Measurements from ENCODE around the gene ITK. TPM values are rescaled to one million over a fixed set of nuclear protein-coding genes. Genes with fewer than 3 reads are reported as not detected.

ITK gene
- total and polyA plus RNA-seq, 2 experiments from 2014 or later, result 0.08 TPM; not detected in 1

DNA sequence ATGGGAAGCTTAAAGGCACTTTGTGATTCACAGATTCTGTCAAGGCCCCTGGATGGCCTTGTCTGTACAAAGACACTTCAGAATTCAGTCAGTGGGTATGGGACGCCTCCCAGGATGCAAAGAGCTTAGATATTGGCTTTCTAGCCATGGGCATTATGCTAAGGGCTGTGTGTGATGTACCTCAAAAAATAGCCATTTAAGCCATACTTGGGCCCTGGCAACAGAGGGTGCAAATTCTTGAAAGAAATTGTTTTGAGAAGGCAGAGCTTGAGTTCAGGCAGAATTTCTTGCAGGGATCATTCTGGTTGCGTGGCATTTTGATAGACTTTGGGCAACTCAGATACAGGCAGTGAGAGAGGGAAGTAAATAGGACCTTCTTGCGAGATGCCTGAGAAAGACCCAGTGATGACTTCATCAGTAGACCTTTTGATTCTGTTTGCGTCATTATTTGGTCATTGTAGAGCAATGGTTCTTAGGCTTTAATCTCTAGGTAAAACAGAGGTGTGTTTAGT is 89.2 kb downstream of the ITK start:
- no peaks in the 10 kb centered on the region for H3K36me3 ChIP-seq (ENCODE audit: insufficient read depth)
- H3K9me2 ChIP-seq (ENCODE audit: insufficient read depth), result no peaks in the 10 kb centered on the region
- no peaks in the 10 kb centered on the region for H3K36me3 Mint-ChIP-seq (ENCODE audit: low read depth)
- H3K4me3 Mint-ChIP-seq, result no peak overlapping the region
- peak overlapping the region; percentile 53 for H3K27ac Mint-ChIP-seq
- H3K27ac ChIP-seq (ENCODE audit: low read depth), result no peak overlapping the region
- no peaks in the 10 kb centered on the region for H3F3A ChIP-seq (replicated peaks; ENCODE audit: low read depth)
- ATAC-seq (no peak), DNase-seq (ENCODE audit: low spot score) (no peak)
- H3K4me1 ChIP-seq (ENCODE audit: insufficient read depth), result peaks cover 33% of the 10 kb centered on the region
- H3K9me3 Mint-ChIP-seq, result no peaks in the 10 kb centered on the region
- peak overlapping the region; percentile 87 for H3K4me2 ChIP-seq
- H2AFZ ChIP-seq, result no peak overlapping the region
- H3K4me1 Mint-ChIP-seq, result peaks cover 39% of the 10 kb centered on the region
- H3K27me3 Mint-ChIP-seq (ENCODE audit: insufficient read depth, low read depth, poor library complexity), result peaks cover 12% of the 10 kb centered on the region
- peaks cover 6% of the 10 kb centered on the region for H4K20me1 ChIP-seq (replicated peaks; ENCODE audit: insufficient read depth)
- TF ChIP-seq STAT1 (IDR thresholded peaks at IDR 0.05; ENCODE audit: unreplicated experiment) (no peak), CTCF (conservative IDR thresholded peaks at IDR 0.05; ENCODE audit: low read depth in 2 of 2) (no peak), NANOG (IDR thresholded peaks at IDR 0.05; ENCODE audit: borderline replicate concordance) (no peak), ZNF331 (CRISPR knock-in tag; IDR thresholded peaks at IDR 0.05; ENCODE audit: low read depth) (no peak), ZNF114 (CRISPR knock-in tag; IDR thresholded peaks at IDR 0.05) (no peak), EZH2 (IDR thresholded peaks at IDR 0.05; ENCODE audit: low read depth, unreplicated experiment) (no peak), JUNB (IDR thresholded peaks at IDR 0.05; ENCODE audit: unreplicated experiment) (no peak), POLR2AphosphoS5 (IDR thresholded peaks at IDR 0.05; ENCODE audit: low read depth) (no peak), EZH2phosphoT487 (IDR thresholded peaks at IDR 0.05; ENCODE audit: unreplicated experiment) (no peak), CREB1 (CRISPR knock-in tag; IDR thresholded peaks at IDR 0.05; ENCODE audit: low read depth) (no peak)
- TF ChIP-seq, protein P1, sequence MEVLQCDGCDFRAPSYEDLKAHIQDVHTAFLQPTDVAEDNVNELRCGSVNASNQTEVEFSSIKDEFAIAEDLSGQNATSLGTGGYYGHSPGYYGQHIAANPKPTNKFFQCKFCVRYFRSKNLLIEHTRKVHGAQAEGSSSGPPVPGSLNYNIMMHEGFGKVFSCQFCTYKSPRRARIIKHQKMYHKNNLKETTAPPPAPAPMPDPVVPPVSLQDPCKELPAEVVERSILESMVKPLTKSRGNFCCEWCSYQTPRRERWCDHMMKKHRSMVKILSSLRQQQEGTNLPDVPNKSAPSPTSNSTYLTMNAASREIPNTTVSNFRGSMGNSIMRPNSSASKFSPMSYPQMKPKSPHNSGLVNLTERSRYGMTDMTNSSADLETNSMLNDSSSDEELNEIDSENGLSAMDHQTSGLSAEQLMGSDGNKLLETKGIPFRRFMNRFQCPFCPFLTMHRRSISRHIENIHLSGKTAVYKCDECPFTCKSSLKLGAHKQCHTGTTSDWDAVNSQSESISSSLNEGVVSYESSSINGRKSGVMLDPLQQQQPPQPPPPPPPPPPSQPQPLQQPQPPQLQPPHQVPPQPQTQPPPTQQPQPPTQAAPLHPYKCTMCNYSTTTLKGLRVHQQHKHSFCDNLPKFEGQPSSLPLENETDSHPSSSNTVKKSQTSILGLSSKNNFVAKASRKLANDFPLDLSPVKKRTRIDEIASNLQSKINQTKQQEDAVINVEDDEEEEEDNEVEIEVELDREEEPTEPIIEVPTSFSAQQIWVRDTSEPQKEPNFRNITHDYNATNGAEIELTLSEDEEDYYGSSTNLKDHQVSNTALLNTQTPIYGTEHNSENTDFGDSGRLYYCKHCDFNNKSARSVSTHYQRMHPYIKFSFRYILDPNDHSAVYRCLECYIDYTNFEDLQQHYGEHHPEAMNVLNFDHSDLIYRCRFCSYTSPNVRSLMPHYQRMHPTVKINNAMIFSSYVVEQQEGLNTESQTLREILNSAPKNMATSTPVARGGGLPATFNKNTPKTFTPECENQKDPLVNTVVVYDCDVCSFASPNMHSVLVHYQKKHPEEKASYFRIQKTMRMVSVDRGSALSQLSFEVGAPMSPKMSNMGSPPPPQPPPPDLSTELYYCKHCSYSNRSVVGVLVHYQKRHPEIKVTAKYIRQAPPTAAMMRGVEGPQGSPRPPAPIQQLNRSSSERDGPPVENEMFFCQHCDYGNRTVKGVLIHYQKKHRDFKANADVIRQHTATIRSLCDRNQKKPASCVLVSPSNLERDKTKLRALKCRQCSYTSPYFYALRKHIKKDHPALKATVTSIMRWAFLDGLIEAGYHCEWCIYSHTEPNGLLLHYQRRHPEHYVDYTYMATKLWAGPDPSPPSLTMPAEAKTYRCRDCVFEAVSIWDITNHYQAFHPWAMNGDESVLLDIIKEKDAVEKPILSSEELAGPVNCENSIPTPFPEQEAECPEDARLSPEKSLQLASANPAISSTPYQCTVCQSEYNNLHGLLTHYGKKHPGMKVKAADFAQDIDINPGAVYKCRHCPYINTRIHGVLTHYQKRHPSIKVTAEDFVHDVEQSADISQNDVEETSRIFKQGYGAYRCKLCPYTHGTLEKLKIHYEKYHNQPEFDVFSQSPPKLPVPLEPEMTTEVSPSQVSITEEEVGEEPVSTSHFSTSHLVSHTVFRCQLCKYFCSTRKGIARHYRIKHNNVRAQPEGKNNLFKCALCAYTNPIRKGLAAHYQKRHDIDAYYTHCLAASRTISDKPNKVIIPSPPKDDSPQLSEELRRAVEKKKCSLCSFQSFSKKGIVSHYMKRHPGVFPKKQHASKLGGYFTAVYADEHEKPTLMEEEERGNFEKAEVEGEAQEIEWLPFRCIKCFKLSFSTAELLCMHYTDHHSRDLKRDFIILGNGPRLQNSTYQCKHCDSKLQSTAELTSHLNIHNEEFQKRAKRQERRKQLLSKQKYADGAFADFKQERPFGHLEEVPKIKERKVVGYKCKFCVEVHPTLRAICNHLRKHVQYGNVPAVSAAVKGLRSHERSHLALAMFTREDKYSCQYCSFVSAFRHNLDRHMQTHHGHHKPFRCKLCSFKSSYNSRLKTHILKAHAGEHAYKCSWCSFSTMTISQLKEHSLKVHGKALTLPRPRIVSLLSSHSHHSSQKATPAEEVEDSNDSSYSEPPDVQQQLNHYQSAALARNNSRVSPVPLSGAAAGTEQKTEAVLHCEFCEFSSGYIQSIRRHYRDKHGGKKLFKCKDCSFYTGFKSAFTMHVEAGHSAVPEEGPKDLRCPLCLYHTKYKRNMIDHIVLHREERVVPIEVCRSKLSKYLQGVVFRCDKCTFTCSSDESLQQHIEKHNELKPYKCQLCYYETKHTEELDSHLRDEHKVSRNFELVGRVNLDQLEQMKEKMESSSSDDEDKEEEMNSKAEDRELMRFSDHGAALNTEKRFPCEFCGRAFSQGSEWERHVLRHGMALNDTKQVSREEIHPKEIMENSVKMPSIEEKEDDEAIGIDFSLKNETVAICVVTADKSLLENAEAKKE (CRISPR knock-in tag; IDR thresholded peaks at IDR 0.05), result no peak
- TF ChIP-seq, protein P2, sequence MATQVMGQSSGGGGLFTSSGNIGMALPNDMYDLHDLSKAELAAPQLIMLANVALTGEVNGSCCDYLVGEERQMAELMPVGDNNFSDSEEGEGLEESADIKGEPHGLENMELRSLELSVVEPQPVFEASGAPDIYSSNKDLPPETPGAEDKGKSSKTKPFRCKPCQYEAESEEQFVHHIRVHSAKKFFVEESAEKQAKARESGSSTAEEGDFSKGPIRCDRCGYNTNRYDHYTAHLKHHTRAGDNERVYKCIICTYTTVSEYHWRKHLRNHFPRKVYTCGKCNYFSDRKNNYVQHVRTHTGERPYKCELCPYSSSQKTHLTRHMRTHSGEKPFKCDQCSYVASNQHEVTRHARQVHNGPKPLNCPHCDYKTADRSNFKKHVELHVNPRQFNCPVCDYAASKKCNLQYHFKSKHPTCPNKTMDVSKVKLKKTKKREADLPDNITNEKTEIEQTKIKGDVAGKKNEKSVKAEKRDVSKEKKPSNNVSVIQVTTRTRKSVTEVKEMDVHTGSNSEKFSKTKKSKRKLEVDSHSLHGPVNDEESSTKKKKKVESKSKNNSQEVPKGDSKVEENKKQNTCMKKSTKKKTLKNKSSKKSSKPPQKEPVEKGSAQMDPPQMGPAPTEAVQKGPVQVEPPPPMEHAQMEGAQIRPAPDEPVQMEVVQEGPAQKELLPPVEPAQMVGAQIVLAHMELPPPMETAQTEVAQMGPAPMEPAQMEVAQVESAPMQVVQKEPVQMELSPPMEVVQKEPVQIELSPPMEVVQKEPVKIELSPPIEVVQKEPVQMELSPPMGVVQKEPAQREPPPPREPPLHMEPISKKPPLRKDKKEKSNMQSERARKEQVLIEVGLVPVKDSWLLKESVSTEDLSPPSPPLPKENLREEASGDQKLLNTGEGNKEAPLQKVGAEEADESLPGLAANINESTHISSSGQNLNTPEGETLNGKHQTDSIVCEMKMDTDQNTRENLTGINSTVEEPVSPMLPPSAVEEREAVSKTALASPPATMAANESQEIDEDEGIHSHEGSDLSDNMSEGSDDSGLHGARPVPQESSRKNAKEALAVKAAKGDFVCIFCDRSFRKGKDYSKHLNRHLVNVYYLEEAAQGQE (IDR thresholded peaks at IDR 0.05; ENCODE audit: unreplicated experiment), result no peak
- TF ChIP-seq, protein P3, sequence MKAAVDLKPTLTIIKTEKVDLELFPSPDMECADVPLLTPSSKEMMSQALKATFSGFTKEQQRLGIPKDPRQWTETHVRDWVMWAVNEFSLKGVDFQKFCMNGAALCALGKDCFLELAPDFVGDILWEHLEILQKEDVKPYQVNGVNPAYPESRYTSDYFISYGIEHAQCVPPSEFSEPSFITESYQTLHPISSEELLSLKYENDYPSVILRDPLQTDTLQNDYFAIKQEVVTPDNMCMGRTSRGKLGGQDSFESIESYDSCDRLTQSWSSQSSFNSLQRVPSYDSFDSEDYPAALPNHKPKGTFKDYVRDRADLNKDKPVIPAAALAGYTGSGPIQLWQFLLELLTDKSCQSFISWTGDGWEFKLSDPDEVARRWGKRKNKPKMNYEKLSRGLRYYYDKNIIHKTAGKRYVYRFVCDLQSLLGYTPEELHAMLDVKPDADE (IDR thresholded peaks at IDR 0.05), result no peak
- no peaks in the 10 kb centered on the region for H3K27me3 ChIP-seq (ENCODE audit: insufficient read depth)
- no peak overlapping the region for H3K4me3 ChIP-seq
- H3K79me2 ChIP-seq (replicated peaks; ENCODE audit: insufficient read depth), result peaks cover 79% of the 10 kb centered on the region
